Mammary epithelial cell (primary cell): ENCODE results near the gene PEMT.

ENCODE experiments used
- CTCF ChIP-seq, 2 donors: IDR thresholded peaks in 1 of 2; conservative IDR thresholded peaks in 1 of 2; 2 replicates each; pipeline ENCODE4 v1.5.1; 2011 to 2012; ENCODE audit warnings: inconsistent platforms in 2 of 2, low read length in 2 of 2, mild to moderate bottlenecking in 2 of 2, control low read depth in 1 of 2, low read depth in 1 of 2; ENCODE audit not compliant: insufficient read depth in 1 of 2; ENCODE audit errors: extremely low read depth in 1 of 2
- EZH2 ChIP-seq: IDR thresholded peaks from 2 replicates; pipeline ENCODE4 v1.6.1; 2012; ENCODE audit warnings: low read length, inconsistent platforms, borderline replicate concordance

- TF ChIP-seq CTCF (conservative IDR thresholded peaks at IDR 0.05 in 1 of 2, IDR thresholded peaks at IDR 0.05 in 1 of 2; ENCODE audit: extremely low read depth in 1 of 2, insufficient read depth in 1 of 2, low read depth in 1 of 2, low read length in 2 of 2) (no peak), EZH2 (no peak)
Observed at GRCh38 chr17:17599965-17600364, 8.5 kb upstream of the PEMT start.
